ENCODE data around the gene FBXL12.
"Not testable (repeated sequence)": the region's sequence is repeated elsewhere in the genome, so short reads cannot be mapped to it uniquely, and the experiment has no call there.

The FBXL12 gene

DNA sequence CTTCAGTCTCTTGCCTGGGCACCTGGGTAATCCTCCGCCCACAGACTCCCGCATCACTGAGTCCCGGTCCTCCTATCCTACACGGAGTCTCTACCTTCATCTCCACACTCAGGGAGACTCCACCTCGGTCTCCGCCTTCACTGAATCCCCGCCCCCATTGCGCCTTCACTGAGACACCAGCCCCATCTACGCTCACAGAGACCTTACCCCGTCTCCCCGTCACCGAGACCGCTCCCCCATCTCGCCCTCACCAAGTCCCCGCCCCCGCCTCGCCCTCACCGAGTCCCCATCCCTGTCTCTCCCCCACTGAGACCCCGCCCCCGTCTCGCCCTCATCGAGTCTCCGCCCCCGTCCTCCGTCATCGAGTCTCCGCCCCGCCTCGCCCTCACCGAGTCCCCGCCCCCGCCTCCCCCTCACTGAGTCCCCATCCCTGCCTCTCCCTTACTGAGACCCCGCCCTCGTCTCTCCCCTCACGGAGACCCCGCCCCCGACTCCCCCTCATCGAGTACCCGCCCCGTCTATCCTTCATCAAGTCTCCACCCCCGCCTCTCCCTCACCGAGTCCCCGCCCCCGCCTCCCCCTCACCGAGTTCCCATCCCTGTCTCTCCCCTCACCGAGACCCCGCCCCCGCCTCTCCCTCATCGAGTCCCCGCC is 27.2 kb downstream of the FBXL12 start:
- DNase-seq, result peak; percentile 94

DNA sequence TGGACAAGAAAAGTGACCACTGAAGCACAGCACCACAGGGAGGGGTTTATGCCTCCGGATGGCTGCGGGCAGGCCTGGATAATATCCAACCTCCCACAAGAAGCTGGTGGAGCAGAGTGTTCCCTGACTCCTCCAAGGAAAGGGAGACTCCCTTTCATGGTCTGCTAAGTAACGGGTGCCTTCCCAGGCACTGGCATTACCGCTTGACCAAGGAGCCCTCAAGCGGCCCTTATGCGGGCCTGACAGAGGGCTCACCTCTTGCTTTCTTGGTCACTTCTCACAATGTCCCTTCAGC is 27.9 kb downstream of the FBXL12 start:
- DNase-seq, result not testable (repeated sequence)

DNA sequence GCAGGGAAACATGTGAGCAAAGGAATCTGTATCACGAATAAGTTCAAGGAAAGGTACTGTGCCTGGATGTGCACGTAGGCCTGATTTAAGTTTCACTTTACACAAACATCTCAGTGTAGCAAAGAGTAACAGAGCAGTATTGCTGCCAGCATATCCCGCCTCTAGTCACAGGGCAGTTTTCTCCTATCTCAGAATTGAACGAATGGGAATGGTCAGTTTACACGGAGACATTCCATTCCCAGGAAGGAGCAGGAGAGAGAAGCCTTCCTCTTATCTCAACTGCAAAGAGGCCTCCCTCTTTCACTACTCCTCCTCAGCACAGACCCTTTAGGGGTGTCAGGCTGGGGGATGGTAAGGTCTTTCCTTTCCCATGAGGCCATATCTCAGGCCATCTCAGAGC is 29.3 kb downstream of the FBXL12 start:
- not testable (repeated sequence) for DNase-seq

DNA sequence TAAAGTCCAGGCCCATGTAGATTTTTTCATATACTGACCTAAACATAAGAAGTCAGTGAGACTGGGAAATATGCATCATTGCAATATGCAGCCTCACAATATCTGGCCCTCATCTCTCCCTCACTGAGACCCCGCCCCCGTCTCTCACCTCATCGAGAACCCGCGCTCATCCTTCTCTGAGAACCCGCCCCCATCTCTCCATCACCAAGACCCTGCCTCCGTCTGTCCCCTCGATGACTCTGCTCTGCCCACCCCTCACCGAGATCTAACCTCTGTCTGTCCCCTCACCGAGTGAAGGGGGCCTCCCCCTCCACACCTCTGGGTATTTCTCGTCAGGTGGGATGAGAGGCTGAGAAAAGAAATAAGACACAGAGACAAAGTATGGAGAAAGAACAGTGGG is 29.8 kb downstream of the FBXL12 start:
- no peak for DNase-seq

DNA sequence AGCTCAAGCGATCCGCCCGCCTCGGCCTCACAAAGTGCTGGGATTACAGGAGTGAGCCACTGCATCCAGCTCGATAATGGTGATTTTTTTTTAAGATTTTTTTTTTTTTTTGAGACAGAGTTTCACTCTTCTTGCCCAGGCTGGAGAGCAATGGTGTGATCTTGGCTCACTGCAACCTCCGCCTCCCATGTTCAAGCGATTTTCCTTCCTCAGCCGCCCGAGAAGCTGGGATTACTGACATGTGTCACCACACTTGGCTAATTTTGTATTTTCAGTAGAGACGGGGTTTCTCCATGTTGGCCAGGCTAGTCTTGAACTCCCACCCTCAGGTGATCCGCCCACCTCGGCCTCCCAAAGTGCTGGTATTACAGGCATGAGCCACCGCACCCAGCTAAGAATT is 30.3 kb downstream of the FBXL12 start:
- DNase-seq, result not testable (repeated sequence)

DNA sequence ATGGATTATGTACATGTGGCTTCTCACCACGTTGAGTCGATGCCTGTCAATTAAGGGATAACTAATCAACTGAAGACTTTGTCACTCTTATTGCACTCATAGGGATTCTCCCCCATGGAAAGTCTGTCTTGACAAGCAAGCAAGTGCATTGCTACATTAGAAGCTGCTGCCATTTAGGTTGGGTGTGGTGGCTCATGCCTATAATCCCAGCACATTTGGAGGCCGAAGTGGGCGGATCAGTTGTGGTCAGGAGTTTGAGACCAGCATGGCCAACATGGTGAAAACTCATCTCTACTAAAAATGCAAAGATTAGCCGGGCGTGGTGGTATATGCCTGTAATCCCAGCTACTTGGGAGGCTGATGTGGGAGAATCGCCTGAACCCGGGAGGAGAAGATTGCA is 32.1 kb downstream of the FBXL12 start:
- DNase-seq, result no peak

DNA sequence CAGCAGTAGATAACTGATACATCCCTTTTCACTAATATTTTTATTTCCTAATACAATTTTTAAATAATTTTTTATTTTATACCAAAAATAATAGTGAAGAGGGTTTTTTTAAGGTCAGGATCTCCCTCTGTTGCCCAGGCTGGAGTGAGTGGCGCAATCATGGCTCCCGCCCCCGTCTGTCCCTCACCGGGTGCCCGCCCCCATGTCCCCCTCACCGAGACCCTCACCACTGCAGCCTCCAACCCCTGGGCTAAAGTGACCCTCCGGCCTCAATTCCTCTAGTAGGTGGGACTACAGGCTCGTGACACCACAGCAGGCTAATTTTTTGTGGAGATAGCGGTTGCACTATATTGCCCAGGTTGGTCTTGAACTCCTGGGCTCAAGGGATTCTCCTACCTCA is 32.5 kb downstream of the FBXL12 start:
- no peak for DNase-seq

DNA sequence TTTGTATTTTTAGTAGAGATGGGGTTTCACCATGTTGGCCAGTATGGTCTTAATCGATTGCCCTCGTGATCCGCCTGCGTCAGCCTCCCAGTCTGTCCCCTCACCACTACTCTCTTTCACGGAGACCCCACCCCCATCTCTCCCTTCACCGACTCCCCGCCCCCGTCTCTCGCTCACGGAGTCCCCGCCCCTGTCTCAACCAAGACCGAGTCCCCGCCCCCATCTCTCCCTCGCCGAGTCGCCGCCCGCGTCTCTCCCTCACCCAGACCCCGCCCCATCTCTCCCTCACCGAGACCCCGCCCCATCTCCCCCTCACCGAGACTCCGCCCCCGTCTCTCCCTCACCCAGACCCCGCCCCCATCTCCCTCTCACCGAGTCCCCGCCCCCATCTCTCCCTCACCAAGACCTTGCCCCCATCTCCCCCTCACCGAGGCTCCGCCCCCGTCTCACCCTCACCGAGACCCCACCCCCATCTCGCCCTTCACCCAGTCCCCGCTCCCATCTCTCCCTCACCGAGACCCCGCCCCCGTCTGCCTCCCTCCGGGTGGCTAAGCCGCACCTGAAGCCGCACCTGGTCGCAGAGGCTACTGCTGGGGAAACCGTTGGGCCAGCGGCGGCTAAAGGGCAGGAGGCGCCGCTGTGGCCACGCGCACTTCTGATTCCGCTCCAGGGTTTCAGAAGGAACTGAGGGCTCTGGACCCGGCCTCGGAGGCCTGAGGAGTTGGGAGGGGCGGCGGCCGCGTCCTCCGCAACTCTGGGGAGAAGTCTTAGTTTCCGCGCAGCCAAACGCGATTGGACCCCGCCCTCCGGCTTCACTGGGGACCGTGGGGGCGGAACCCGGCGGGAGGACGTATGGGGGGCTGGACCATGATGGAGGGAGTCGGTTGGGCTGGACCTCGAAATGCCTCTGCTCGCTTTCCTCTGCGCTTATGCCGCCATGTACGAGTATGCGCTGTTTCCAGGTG is 33.2 kb downstream of the FBXL12 start:
- peak; percentile 95 for DNase-seq

DNA sequence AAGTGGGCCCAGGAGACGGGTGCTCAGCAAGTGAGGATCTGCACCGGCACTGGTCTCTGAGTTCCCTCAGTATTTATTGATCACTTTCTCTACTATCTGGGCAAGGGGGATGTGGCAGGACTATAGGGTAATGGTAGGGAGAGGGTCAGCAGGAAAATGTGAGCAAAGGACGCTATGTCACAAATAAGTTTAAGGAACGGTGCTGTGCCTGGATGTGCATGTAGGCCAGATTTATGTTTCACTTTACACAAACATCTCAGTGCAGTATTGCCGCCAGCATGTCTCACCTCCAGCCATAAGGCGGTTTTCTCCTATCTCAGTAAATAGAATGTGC is 34.7 kb downstream of the FBXL12 start:
- DNase-seq, result not testable (repeated sequence)

DNA sequence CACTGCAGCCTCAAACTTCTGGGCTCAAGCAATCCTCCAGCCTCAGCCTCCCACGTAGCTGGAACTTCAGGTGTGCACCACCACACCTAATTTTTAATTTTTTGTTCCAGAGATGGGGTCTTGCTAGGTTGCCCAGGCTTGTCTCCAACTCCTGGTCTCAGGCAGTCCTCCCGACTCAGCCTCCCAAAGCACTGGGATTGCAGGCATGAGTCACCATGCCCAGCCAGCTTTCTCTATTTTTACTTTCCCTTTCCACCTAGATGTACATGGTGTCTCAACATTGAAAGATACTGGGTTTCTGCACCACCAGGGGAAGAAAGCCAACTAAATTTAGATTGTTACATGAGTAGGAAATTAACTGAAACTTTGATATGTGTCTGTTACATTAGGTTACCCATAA is 36.5 kb downstream of the FBXL12 start:
- no peak for DNase-seq

DNA sequence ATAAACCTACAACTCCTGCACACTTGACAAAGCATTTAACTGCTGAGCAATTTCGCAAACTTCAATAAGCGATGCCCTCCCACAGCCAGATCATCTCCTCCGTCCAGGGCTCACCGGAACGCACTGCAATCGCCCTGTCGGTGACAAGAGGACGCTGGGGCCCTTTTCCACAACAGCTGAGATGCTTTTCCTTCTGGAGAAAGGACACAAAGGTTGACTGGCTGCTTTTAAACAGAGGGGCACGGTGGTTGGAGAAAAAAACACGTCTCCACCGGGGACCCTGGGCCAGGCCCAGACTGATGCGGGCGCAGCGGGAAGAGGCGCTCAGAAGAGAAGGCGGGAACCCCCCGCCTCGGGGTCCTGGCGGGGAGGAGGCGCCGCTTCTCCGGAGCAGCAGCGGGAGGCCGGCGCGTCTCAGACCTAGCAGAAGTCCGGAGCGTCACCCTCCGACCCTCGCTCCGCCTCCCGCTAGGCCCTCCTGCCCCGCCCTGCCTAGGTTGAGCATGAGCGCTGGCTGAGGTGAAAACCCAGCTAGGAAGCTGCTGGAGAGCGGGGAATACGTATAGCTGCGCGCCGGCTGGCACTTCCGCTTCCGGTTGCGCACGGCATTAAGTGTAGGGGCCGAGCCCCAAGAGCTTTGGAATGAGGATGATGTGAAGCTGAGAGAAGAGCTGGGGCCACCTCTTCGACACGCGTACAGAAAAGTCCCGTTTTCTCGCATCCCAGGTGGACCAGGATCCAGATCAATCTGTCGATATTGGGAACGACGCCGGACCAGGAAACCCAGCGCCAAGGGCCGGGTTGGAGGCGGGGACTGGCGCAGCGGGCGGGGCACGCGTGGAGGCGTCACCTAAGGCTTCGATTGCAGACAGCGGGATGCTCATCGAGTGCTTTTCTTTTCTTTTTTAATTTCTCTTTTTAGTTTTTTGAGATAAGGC is 50.4 kb downstream of the FBXL12 start, which contains the start of gene ZNF846:
ZNF846 (minus strand) TSS at position 564 of the 938 bp plus-strand sequence. CDS start 3,788 bp downstream, outside the sequence.
- DNase-seq, result peak; percentile 96

All from activated CD8-positive, alpha-beta memory T cell treated with anti-CD3 and anti-CD28 coated beads for 24 hours (primary cell).